WTC11 (cell line): Measurements from ENCODE around the gene ITIH5.

ENCODE experiments used
- AR ChIP-seq: fragments of 250-450 bp; sonication (Bioruptor Pico); IDR thresholded peaks from 2 replicates; pipeline ENCODE4 v1.9.0; 2021; ENCODE audit warnings: mild to moderate bottlenecking
- ARID4B ChIP-seq: sonication (generic); formaldehyde crosslinking; IDR thresholded peaks from 2 replicates; pipeline ENCODE4 v1.8.0; 2023; ENCODE audit warnings: missing genetic modification reagents, mild to moderate bottlenecking, borderline replicate concordance
- ATF3 ChIP-seq: sonication (generic); formaldehyde crosslinking; conservative IDR thresholded peaks from 2 replicates; pipeline ENCODE4 v1.8.1; 2022; ENCODE audit warnings: mild to moderate bottlenecking, missing genetic modification reagents
- CDX4 ChIP-seq: fragments of 250-450 bp; sonication (Bioruptor Pico); IDR thresholded peaks from 2 replicates; pipeline ENCODE4 v1.9.0; 2021; ENCODE audit warnings: moderate library complexity, mild to moderate bottlenecking, inconsistent platforms, borderline replicate concordance
- CTCF ChIP-seq: fragments of 200-600 bp; IDR thresholded peaks from 2 replicates; pipeline ENCODE4 v1.8.0; 2022; ENCODE audit warnings: antibody characterized with exemption
- E2F1 ChIP-seq: sonication (generic); formaldehyde crosslinking; IDR thresholded peaks from 2 replicates; pipeline ENCODE4 v1.8.0; 2022; ENCODE audit warnings: mild to moderate bottlenecking, missing genetic modification reagents
- ESRRA ChIP-seq: sonication (generic); formaldehyde crosslinking; IDR thresholded peaks from 2 replicates; pipeline ENCODE4 v1.8.1; 2022; ENCODE audit warnings: mild to moderate bottlenecking, missing genetic modification reagents, borderline replicate concordance
- KAT7 ChIP-seq: sonication (generic); formaldehyde crosslinking; IDR thresholded peaks from 2 replicates; pipeline ENCODE4 v1.8.1; 2023; ENCODE audit warnings: missing genetic modification reagents, mild to moderate bottlenecking, borderline replicate concordance
- MAX ChIP-seq: sonication (generic); formaldehyde crosslinking; IDR thresholded peaks from 2 replicates; pipeline ENCODE4 v1.8.0; 2022; ENCODE audit warnings: mild to moderate bottlenecking, missing genetic modification reagents
- USF1 ChIP-seq: sonication (generic); formaldehyde crosslinking; IDR thresholded peaks from 2 replicates; pipeline ENCODE4 v1.8.0; 2022; ENCODE audit warnings: mild to moderate bottlenecking, missing genetic modification reagents
- ZBTB21 ChIP-seq: sonication (generic); formaldehyde crosslinking; IDR thresholded peaks from 2 replicates; pipeline ENCODE4 v1.8.1; 2023; ENCODE audit warnings: mild to moderate bottlenecking, missing genetic modification reagents, borderline replicate concordance
- ZNF263 ChIP-seq: sonication (generic); formaldehyde crosslinking; IDR thresholded peaks from 2 replicates; pipeline ENCODE4 v1.8.1; 2022; ENCODE audit warnings: low read depth, mild to moderate bottlenecking, moderate library complexity, missing genetic modification reagents
- ZNF396 ChIP-seq: fragments of 250-450 bp; sonication (Bioruptor Pico); IDR thresholded peaks from 2 replicates; pipeline ENCODE4 v1.8.0; 2021; ENCODE audit warnings: mild to moderate bottlenecking, moderate library complexity, borderline replicate concordance

GRCh38 chr10:7657552-7657951 lies 9.2 kb downstream of the ITIH5 start:
- TF ChIP-seq ZNF263 (CRISPR knock-in tag), result no peak
- no peak for TF ChIP-seq ARID4B (CRISPR knock-in tag)
- no peak for TF ChIP-seq CTCF
- no peak for TF ChIP-seq E2F1 (CRISPR knock-in tag)
- TF ChIP-seq ATF3 (CRISPR knock-in tag), result no peak
- TF ChIP-seq CDX4 (CRISPR knock-in tag), result no peak
- no peak for TF ChIP-seq USF1 (CRISPR knock-in tag)
- TF ChIP-seq ZNF396 (CRISPR knock-in tag), result no peak
- TF ChIP-seq MAX (CRISPR knock-in tag), result no peak
- TF ChIP-seq KAT7, result no peak
- no peak for TF ChIP-seq ZBTB21 (CRISPR knock-in tag)
- TF ChIP-seq AR (CRISPR knock-in tag), result no peak
- TF ChIP-seq ESRRA, result no peak
